T follicular helper cell (primary cell): ENCODE measurements around the gene CACNA1G.

Source experiments
- DNase-seq: peaks from one replicate; pipeline ENCODE4 v3.0.0-alpha.2; 2020; ENCODE audit warnings: low read depth

Gene CACNA1G

DNA sequence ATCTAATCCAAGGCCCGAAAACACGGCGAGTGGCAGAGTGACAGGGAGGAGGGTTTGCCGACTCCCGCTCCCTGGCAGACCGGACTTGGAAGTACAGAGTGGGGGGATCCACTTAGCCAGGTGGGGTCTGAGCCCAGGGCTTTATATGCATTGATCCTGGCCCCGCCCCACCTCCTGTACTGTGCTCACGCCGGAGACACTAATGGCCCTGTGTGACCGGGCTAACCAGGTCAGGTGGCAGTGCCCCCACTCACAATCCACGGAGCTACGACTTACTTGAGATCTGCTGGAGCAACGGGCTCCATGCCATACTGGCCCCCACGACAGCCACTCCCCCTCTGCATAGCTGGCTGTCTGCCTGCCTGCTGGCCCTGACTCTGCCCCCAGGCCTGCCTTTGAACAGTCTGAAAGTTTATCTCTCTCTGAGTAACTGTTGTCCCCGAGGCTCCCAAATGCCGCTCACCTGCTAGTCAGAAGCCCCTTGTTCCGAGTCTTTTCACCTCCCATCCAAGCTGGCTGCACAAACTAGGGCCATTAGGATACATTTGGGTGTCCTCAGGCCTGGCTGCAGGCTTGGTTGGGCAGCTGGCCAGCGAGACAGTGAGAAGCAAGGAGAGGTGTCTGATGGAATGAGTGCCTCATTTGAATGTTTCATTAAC lies 28.0 kb downstream of the CACNA1G start:
- no peak for DNase-seq

DNA sequence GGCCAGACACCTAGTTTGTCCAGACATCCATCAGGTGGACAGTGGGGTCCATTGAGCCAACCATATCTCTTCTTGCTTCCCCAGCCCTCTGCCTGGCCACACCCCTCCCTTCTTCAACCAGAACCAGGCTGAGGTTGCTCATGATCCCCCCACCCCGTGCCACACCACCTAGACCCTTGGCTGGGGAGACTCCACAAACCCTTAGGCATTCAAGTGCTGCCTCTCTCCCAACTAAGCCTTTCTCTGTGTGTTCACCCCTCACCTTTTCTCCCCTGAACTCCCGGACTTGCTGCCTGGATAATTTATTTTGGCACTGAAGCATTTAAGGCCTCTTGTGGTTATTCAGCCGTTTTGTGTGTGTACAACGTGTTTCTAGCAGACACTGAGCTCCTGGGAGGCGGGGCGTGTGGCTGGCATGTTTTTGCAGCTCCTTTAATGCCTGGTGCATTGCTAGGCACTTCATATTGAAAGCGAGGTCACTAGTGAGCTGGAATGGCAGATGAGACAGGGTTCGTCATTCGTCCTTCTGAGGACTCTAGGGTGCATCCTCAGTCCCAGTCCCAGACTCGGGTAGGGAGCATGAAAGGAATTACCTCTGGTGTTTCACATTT lies 28.7 kb downstream of the CACNA1G start:
- no peak for DNase-seq

- DNase-seq, result no peak
These were observed 30.6 kb downstream of the CACNA1G start for GRCh38 chr17:50590946-50591737.

- no peak for DNase-seq
These were observed 32.8 kb downstream of the CACNA1G start for GRCh38 chr17:50593321-50593720.

DNA sequence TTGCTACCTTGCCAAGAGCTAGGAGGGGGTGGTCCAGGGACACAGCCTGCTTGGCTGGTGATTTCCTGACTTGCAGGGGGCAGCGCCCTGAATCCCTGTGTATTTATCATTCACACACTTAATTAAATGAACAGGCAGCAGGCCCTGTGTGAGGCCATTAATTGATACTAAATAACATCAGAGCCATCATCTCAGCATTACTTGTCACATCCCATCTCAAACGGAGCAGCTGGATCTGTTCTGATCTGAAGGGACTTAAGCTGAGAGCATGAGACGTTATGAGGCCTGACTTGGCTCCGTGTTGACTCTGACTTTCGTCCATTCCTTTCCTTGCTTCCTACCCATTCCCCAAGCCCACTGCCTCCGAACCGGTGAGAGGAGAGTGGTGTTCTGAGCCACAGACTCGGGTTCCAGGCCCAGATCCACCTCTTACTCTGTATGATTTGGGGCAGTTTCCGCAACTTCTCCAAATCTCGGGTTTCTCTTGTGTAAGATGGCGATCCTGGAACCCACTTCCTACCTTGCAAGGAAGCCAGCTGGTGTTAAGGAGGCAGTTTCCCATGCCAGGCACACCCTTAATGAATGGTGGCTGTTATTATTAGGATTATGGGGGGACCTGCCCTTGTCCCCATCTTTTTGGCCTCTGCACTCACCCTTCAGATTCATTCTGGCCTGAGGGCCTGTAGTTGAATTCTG lies 33.8 kb downstream of the CACNA1G start:
- DNase-seq, result no peak

- DNase-seq, result no peak
These were observed 34.4 kb downstream of the CACNA1G start for GRCh38 chr17:50594892-50595291.

- DNase-seq, result no peak
These were observed 35.9 kb downstream of the CACNA1G start for GRCh38 chr17:50596191-50597037.

DNA sequence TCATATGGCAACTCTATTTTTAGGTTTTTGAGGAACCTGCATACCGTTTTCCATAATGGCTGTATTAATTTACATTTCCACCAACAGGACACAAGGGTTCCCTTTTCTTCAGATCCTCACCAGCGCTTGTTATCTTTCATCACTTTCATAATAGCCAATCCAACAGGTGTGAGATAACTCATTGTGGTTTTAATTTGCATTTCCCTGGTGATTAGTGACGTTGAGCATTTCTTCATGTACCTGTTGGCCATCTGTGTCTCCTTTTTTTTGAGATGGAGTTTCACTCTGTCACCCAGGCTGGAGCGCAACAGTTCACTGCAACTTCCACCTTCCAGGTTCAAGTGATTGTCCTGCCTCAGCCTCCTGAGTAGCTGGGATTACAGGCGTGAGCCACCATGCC lies 38.0 kb downstream of the CACNA1G start:
- DNase-seq, result no peak

GRCh38 chr17:50599606-50600005 lies 39.1 kb downstream of the CACNA1G start:
- DNase-seq, result no peak

DNA sequence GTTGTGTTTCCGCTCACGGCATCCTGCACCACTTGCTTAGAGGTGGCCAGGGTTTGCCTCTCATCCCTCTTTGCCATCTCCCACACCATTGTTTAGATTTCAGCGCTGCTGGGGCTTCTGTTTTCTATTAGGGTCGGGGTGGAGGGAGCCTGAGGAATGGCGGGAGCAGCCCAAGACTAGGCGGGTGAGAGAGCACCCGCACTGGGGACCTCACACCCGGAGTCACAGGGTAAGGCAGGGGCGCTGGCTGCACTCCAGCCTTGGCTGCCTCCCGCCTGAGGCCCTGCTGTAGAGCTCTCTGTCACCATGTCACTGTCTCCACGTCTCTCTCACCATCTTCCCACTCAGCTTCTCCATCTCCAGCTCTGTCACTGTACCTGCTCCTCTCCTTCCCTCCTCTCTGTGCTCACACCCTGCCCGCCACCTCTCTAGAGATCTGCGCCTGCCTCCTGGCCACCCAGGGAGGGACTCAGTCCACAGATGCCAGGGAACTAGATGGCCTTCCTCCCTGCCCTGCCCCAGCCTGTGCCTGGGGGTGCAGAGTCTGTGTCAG lies 41.4 kb downstream of the CACNA1G start:
- DNase-seq, result no peak

- no peak for DNase-seq
These were observed 42.3 kb downstream of the CACNA1G start for GRCh38 chr17:50602836-50603235.

DNA sequence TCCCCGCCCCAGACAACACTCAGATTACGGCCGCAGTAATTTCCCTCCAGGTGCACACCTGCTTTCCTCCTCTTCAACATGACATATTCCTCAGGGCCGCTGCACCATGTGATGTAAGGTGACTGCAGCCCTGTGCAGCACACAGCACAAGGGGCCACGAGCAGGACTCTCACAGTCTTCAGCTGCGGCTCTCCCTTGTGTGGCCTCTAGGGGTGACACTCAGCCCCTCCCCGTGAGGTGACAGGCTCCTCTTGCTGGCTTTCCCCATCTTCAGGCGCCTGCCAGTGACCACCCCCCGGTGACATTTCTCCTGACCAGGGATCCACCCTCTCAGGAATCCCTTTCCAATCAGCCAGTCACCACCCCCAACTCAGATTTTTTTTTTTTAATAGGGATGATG lies 42.8 kb downstream of the CACNA1G start:
- no peak for DNase-seq

- DNase-seq, result no peak
These were observed 44.0 kb downstream of the CACNA1G start for GRCh38 chr17:50604513-50604912.

GRCh38 chr17:50605429-50605828 lies 44.9 kb downstream of the CACNA1G start:
- no peak for DNase-seq

DNA sequence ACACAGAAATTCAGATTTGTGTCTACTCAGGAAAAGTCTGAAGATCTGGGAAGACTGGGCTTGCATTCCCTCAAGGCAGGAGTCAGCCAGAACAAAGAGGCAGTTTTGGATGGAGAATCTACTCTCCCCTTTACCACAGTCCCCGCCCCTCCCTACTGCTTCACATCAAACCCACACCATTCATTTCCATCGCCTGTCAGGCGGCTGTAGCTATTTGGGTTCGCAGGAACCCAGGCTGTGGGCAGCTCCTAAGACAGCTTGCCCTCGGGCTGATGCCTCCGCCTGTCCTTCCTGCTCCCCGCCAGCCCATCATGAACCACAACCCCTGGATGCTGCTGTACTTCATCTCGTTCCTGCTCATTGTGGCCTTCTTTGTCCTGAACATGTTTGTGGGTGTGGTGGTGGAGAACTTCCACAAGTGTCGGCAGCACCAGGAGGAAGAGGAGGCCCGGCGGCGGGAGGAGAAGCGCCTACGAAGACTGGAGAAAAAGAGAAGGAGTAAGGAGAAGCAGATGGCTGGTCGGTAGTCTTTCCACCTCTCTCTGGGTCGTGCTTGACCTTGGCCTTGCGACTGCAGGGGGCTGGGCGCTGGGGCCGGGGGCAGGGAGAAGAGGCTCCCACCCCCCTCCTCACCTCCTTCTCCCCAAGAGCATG lies 47.1 kb downstream of the CACNA1G start:
- no peak for DNase-seq

DNA sequence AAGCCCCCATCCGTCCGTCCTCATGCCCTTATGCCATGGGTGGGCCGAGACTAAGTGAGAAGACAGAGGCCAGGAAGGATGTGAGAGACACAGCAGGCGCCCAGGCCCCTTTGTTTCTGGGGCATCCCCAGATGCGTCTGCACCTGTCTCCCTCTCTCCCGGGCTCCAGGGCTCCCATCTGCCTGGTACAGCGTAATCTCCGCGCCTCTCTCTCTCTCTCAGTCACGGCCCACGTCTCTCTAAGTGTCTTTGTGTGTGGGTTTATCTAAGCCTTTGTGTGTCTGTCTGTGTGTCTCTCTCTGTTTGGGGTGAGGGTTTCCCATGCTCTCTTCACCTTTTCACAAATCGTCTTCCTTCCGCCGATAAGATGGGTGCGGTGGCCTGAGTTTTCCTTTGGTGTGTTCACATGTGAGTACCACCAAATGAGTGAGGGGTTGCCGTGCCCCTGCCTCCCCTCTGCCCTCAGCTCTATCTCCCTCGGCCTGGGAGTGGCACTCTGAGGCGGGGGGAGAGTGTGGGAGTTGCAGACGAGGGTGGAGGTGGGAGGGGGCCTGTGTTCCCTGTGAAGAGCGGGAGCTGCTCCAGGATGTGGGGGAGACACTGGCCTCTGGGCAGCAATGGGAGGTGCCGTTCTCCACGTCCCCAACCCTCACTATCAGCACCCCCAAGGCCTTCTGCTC lies 48.3 kb downstream of the CACNA1G start:
- DNase-seq, result no peak

- DNase-seq, result no peak
These were observed 49.0 kb downstream of the CACNA1G start for GRCh38 chr17:50609380-50610074.

DNA sequence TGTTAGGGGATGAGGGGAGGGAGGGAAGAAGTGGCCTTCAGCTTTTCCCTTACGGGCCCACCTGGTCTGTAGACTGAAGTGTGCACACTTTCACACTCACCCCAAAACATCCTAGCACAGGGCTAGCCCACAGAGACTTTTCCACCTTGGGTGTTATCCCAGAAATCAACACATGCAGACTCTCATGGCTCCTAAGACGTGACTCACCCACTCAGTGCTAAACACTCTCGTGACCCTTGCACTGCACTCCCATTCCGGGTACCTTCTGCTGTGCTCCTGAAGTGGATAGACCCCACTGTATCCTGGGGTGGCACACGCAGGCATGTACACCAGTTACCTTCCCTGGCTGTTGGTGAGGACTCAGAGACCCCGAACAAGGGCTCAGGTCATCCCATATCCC lies 51.1 kb downstream of the CACNA1G start:
- no peak for DNase-seq

DNA sequence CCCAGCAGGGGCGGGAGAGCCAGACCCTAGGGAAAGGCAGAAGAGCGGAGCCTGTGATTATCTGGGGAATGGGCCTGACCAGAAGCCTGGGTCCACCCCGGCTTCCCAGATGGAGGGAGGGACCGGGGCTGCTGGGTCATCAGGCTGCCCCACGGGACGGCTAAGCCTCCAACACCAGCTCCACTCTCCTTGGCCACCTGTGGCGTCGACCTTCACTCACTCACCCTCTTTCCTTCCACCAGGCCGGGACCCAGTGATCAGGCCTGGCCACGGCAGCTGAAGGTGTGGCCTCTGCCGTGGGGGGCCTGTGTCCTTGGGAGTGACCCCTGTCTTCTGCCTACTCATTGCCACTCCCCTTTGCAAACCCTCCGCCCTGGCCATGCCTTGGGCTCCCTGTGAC lies 51.8 kb downstream of the CACNA1G start:
- DNase-seq, result no peak
